ENCODE results near the gene ARID3A.

GRCh38 chr19:1004204-1004802 lies 78.5 kb downstream of the ARID3A start:
- TF ChIP-seq POLR2A (IDR thresholded peaks at IDR 0.05; ENCODE audit: low read length): no peak
- no peak for TF ChIP-seq GATA1 (IDR thresholded peaks at IDR 0.05; ENCODE audit: low read depth, low read length)

Data from erythroblast (primary cell).